WTC11 (cell line): ENCODE measurements around the gene MAS1L. TPM values are rescaled to one million over a fixed set of nuclear protein-coding genes. Genes with fewer than 3 reads are reported as not detected.

ENCODE experiments used
- ATAC-seq: fragments of 200-7000 bp; cut with Tn5 transposase; 2 replicates; pipeline ENCODE4 v1.10.0; 2021; ENCODE audit warnings: mild to moderate bottlenecking, moderate library complexity
- CTCF ChIA-PET: fragments of 300-600 bp; sonication (Branson Sonifier 250); formaldehyde crosslinking; loops from one replicate; lab custom pipeline; 2021; ENCODE audit warnings: antibody characterized with exemption; lab: Charles Lee
- POLR2A ChIA-PET: fragments of 350-600 bp; sonication (Branson Sonifier 250); formaldehyde crosslinking; loops from one replicate; lab custom pipeline; 2021; ENCODE audit warnings: antibody characterized with exemption; lab: Charles Lee
- DNase-seq: peaks from one replicate; pipeline ENCODE4 v3.0.0; 2021; ENCODE audit warnings: low spot score
- H3K27ac Mint-ChIP-seq: 2 replicates; pipeline ENCODE4 v1.8.0; 2021; ENCODE audit warnings: mixed read lengths
- H3K27me3 Mint-ChIP-seq: 2 replicates; pipeline ENCODE4 v1.8.0; 2021; ENCODE audit warnings: low read depth, mild to moderate bottlenecking, moderate library complexity, mixed read lengths
- H3K36me3 Mint-ChIP-seq: 2 replicates; pipeline ENCODE4 v1.8.0; 2021; ENCODE audit warnings: mixed read lengths
- H3K4me1 Mint-ChIP-seq: 2 replicates; pipeline ENCODE4 v1.8.0; 2022; ENCODE audit warnings: mixed read lengths
- H3K4me3 Mint-ChIP-seq: 2 replicates; pipeline ENCODE4 v1.8.0; 2021; ENCODE audit warnings: mild to moderate bottlenecking, moderate library complexity, mixed read lengths
- H3K9me3 Mint-ChIP-seq: 2 replicates; pipeline ENCODE4 v1.8.0; 2021; ENCODE audit warnings: mixed read lengths
- E2F5 ChIP-seq: sonication (generic); formaldehyde crosslinking; IDR thresholded peaks from 2 replicates; pipeline ENCODE4 v1.8.1; 2022; ENCODE audit warnings: mild to moderate bottlenecking, moderate library complexity, missing genetic modification reagents
- FOXK1 ChIP-seq: sonication (generic); formaldehyde crosslinking; IDR thresholded peaks from 2 replicates; pipeline ENCODE4 v1.8.0; 2022; ENCODE audit warnings: mild to moderate bottlenecking, moderate library complexity, missing genetic modification reagents
- HMGXB4 ChIP-seq: sonication (generic); formaldehyde crosslinking; IDR thresholded peaks from 2 replicates; pipeline ENCODE4 v1.8.1; 2023; ENCODE audit warnings: mild to moderate bottlenecking, moderate library complexity, missing genetic modification reagents
- MAX ChIP-seq: sonication (generic); formaldehyde crosslinking; IDR thresholded peaks from 2 replicates; pipeline ENCODE4 v1.8.0; 2022; ENCODE audit warnings: mild to moderate bottlenecking, missing genetic modification reagents
- MXD4 ChIP-seq: fragments of 250-450 bp; sonication (Bioruptor Pico); IDR thresholded peaks from 2 replicates; pipeline ENCODE4 v1.8.0; 2021; ENCODE audit warnings: mild to moderate bottlenecking, moderate library complexity, borderline replicate concordance
- NFE2L1 ChIP-seq: sonication (generic); formaldehyde crosslinking; IDR thresholded peaks from 2 replicates; pipeline ENCODE4 v1.8.1; 2023; ENCODE audit warnings: missing genetic modification reagents
- OVOL2 ChIP-seq: fragments of 250-450 bp; sonication (Bioruptor Pico); IDR thresholded peaks from 2 replicates; pipeline ENCODE4 v1.9.0; 2021; ENCODE audit warnings: mild to moderate bottlenecking, borderline replicate concordance
- RORB ChIP-seq: fragments of 250-450 bp; sonication (Bioruptor Pico); IDR thresholded peaks from 2 replicates; pipeline ENCODE4 v1.9.0; 2021; ENCODE audit warnings: mild to moderate bottlenecking
- TEAD1 ChIP-seq: sonication (generic); formaldehyde crosslinking; IDR thresholded peaks from 2 replicates; pipeline ENCODE4 v1.8.0; 2022; ENCODE audit warnings: mild to moderate bottlenecking, missing genetic modification reagents
- TP53 ChIP-seq: sonication (generic); formaldehyde crosslinking; IDR thresholded peaks from 2 replicates; pipeline ENCODE4 v1.8.1; 2023; ENCODE audit warnings: mild to moderate bottlenecking, missing genetic modification reagents
- total RNA-seq: library from RNA; stranded (reverse); gene quantifications from 3 replicates; pipeline ENCODE4 v1.2.3, GENCODE V29; 2021
- TF ChIP-seq, protein P1 (sequence below): fragments of 250-450 bp; sonication (Bioruptor Pico); IDR thresholded peaks from 2 replicates; pipeline ENCODE4 v1.9.0; 2021; ENCODE audit warnings: mild to moderate bottlenecking, borderline replicate concordance
- TF ChIP-seq, protein P2 (sequence below): sonication (generic); formaldehyde crosslinking; IDR thresholded peaks from 2 replicates; pipeline ENCODE4 v1.8.0; 2022; ENCODE audit warnings: mild to moderate bottlenecking, missing genetic modification reagents
- TF ChIP-seq, protein P3 (sequence below): sonication (generic); formaldehyde crosslinking; IDR thresholded peaks from 2 replicates; pipeline ENCODE4 v1.8.1; 2023; ENCODE audit warnings: mild to moderate bottlenecking, missing genetic modification reagents, moderate library complexity
- TF ChIP-seq, protein P4 (sequence below): sonication (generic); formaldehyde crosslinking; IDR thresholded peaks from 2 replicates; pipeline ENCODE4 v1.8.0; 2022; ENCODE audit warnings: mild to moderate bottlenecking, missing genetic modification reagents

MAS1L gene
- total RNA-seq, 1 experiment from 2014 or later, result not detected

- no peak for ATAC-seq
- H3K36me3 Mint-ChIP-seq, result no peaks in the 10 kb centered on the region
- no peak for DNase-seq
- no peak for TF ChIP-seq MXD4 (CRISPR knock-in tag)
- no peak for TF ChIP-seq TEAD1 (CRISPR knock-in tag)
- TF ChIP-seq, protein P1, sequence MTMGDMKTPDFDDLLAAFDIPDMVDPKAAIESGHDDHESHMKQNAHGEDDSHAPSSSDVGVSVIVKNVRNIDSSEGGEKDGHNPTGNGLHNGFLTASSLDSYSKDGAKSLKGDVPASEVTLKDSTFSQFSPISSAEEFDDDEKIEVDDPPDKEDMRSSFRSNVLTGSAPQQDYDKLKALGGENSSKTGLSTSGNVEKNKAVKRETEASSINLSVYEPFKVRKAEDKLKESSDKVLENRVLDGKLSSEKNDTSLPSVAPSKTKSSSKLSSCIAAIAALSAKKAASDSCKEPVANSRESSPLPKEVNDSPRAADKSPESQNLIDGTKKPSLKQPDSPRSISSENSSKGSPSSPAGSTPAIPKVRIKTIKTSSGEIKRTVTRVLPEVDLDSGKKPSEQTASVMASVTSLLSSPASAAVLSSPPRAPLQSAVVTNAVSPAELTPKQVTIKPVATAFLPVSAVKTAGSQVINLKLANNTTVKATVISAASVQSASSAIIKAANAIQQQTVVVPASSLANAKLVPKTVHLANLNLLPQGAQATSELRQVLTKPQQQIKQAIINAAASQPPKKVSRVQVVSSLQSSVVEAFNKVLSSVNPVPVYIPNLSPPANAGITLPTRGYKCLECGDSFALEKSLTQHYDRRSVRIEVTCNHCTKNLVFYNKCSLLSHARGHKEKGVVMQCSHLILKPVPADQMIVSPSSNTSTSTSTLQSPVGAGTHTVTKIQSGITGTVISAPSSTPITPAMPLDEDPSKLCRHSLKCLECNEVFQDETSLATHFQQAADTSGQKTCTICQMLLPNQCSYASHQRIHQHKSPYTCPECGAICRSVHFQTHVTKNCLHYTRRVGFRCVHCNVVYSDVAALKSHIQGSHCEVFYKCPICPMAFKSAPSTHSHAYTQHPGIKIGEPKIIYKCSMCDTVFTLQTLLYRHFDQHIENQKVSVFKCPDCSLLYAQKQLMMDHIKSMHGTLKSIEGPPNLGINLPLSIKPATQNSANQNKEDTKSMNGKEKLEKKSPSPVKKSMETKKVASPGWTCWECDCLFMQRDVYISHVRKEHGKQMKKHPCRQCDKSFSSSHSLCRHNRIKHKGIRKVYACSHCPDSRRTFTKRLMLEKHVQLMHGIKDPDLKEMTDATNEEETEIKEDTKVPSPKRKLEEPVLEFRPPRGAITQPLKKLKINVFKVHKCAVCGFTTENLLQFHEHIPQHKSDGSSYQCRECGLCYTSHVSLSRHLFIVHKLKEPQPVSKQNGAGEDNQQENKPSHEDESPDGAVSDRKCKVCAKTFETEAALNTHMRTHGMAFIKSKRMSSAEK (CRISPR knock-in tag), result no peak
- TF ChIP-seq, protein P2, sequence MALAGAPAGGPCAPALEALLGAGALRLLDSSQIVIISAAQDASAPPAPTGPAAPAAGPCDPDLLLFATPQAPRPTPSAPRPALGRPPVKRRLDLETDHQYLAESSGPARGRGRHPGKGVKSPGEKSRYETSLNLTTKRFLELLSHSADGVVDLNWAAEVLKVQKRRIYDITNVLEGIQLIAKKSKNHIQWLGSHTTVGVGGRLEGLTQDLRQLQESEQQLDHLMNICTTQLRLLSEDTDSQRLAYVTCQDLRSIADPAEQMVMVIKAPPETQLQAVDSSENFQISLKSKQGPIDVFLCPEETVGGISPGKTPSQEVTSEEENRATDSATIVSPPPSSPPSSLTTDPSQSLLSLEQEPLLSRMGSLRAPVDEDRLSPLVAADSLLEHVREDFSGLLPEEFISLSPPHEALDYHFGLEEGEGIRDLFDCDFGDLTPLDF (CRISPR knock-in tag), result no peak
- no peak for TF ChIP-seq OVOL2
- no peak for TF ChIP-seq TP53 (CRISPR knock-in tag)
- no peak for TF ChIP-seq E2F5
- TF ChIP-seq NFE2L1, result no peak
- CTCF ChIA-PET, result no interaction called here
- no peak overlapping the region for H3K27ac Mint-ChIP-seq
- peaks cover 8% of the 10 kb centered on the region; the same call in 1 of the 2 replicates for H3K27me3 Mint-ChIP-seq
- H3K4me1 Mint-ChIP-seq, result peaks cover 10% of the 10 kb centered on the region
- no peak overlapping the region for H3K4me3 Mint-ChIP-seq
- H3K9me3 Mint-ChIP-seq, result no peaks in the 10 kb centered on the region
- POLR2A ChIA-PET, result no interaction called here
These were observed 18.8 kb upstream of the MAS1L start for GRCh38 chr6:29506446-29507067.

DNA sequence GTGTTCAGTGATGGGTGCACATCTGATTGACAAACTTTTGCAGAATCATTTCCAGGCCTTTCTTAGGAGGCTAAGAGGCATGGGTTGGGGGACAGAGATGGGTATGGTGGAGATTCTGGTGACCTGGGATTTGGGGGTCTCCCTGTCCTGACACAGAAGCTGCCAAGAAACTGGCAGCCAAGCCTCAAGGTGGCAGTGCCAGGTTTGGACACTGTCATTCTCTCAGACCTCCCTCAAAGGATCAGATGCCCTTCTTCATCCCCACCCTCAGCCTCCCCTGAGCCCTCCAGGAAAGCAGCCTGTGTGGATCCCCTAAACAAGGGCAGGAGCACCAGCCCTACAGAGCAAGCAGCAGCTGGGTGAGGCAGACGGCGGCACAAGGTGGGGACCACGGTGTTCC, 18.1 kb upstream of the MAS1L start:
- Mint-ChIP-seq H3K9me3 (no peaks in the 10 kb centered on the region), H3K27me3 (peaks cover 8% of the 10 kb centered on the region; the same call in 1 of the 2 replicates), H3K27ac (no peak overlapping the region), H3K4me1 (peaks cover 9% of the 10 kb centered on the region), H3K4me3 (no peak overlapping the region), H3K36me3 (no peaks in the 10 kb centered on the region)
- TF ChIP-seq RORB (CRISPR knock-in tag) (no peak), OVOL2 (no peak), MAX (no peak), HMGXB4 (CRISPR knock-in tag) (no peak), FOXK1 (CRISPR knock-in tag) (no peak), TP53 (CRISPR knock-in tag) (no peak)
- TF ChIP-seq, protein P3, sequence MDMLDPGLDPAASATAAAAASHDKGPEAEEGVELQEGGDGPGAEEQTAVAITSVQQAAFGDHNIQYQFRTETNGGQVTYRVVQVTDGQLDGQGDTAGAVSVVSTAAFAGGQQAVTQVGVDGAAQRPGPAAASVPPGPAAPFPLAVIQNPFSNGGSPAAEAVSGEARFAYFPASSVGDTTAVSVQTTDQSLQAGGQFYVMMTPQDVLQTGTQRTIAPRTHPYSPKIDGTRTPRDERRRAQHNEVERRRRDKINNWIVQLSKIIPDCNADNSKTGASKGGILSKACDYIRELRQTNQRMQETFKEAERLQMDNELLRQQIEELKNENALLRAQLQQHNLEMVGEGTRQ (CRISPR knock-in tag), result no peak
- TF ChIP-seq, protein P1 (CRISPR knock-in tag), result no peak
- TF ChIP-seq, protein P4, sequence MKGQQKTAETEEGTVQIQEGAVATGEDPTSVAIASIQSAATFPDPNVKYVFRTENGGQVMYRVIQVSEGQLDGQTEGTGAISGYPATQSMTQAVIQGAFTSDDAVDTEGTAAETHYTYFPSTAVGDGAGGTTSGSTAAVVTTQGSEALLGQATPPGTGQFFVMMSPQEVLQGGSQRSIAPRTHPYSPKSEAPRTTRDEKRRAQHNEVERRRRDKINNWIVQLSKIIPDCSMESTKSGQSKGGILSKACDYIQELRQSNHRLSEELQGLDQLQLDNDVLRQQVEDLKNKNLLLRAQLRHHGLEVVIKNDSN (CRISPR knock-in tag), result no peak
- ATAC-seq, result no peak
- POLR2A ChIA-PET, result no interaction called here
- no peak for DNase-seq
- CTCF ChIA-PET, result no interaction called here
